DOHH2 (cell line): Measurements from ENCODE around the gene MDN1.

ENCODE experiments used
- H3F3A ChIP-seq: fragments of 200-600 bp; sonication (generic), shearing (Covaris generic); 2 replicates; pipeline ENCODE4 v1.6.0; 2016; ENCODE audit warnings: antibody characterized with exemption, mild to moderate bottlenecking; ENCODE audit not compliant: control insufficient read depth, insufficient read depth
- H3K27ac ChIP-seq: fragments of 200-600 bp; sonication (generic); 2 replicates; pipeline ENCODE4 v1.5.1; 2014; ENCODE audit warnings: low read depth, mild to moderate bottlenecking, low read length, moderate library complexity
- H3K27me3 ChIP-seq: fragments of 200-600 bp; sonication (generic); 2 replicates; pipeline ENCODE4 v1.6.1; 2014; ENCODE audit warnings: mild to moderate bottlenecking, low read length, mixed read lengths; ENCODE audit not compliant: control insufficient read depth
- H3K36me3 ChIP-seq: fragments of 200-600 bp; sonication (generic); 2 replicates; pipeline ENCODE4 v1.6.1; 2014; ENCODE audit warnings: mild to moderate bottlenecking, low read length, moderate library complexity, mixed read lengths; ENCODE audit not compliant: control insufficient read depth
- H3K4me1 ChIP-seq: fragments of 200-600 bp; sonication (generic); 2 replicates; pipeline ENCODE4 v1.6.1; 2014; ENCODE audit warnings: mild to moderate bottlenecking, low read length, mixed read lengths; ENCODE audit not compliant: control insufficient read depth
- H3K4me2 ChIP-seq: fragments of 200-600 bp; sonication (generic); 2 replicates; pipeline ENCODE4 v1.6.0; 2014; ENCODE audit warnings: mild to moderate bottlenecking, low read length, moderate library complexity
- H3K4me3 ChIP-seq: fragments of 200-600 bp; sonication (generic); 2 replicates; pipeline ENCODE4 v1.5.1; 2014; ENCODE audit warnings: mild to moderate bottlenecking, low read length, mixed read lengths
- H3K79me2 ChIP-seq: fragments of 200-600 bp; sonication (generic); 2 replicates; pipeline ENCODE4 v1.6.1; 2014; ENCODE audit warnings: mild to moderate bottlenecking, low read length, mixed read lengths; ENCODE audit not compliant: control insufficient read depth
- H3K9me2 ChIP-seq: fragments of 200-600 bp; sonication (generic); replicated peaks from 2 replicates; pipeline ENCODE4 v1.6.1; 2014; ENCODE audit warnings: mild to moderate bottlenecking, low read length, mixed read lengths; ENCODE audit not compliant: control insufficient read depth
- H3K9me3 ChIP-seq: fragments of 200-600 bp; sonication (generic); 2 replicates; pipeline ENCODE4 v1.6.1; 2014; ENCODE audit warnings: antibody characterized with exemption, low read length, mixed read lengths; ENCODE audit not compliant: control insufficient read depth, insufficient read depth
- H4K20me1 ChIP-seq: fragments of 200-600 bp; sonication (generic); 2 replicates; pipeline ENCODE4 v1.6.0; 2014; ENCODE audit warnings: low read depth, mild to moderate bottlenecking, antibody characterized with exemption, low read length, moderate library complexity; ENCODE audit not compliant: control insufficient read depth, insufficient read depth
- CTCF ChIP-seq: fragments of 200-600 bp; sonication (generic); IDR thresholded peaks from one replicate; pipeline ENCODE4 v1.5.1; 2014; ENCODE audit warnings: antibody characterized with exemption, mild to moderate bottlenecking, low read depth, low read length; ENCODE audit not compliant: poor library complexity, severe bottlenecking
- EZH2phosphoT487 ChIP-seq: fragments of 200-600 bp; sonication (generic); IDR thresholded peaks from 2 replicates; pipeline ENCODE4 v1.6.1; 2017; ENCODE audit warnings: borderline replicate concordance, mild to moderate bottlenecking, antibody characterized with exemption, low read length, moderate library complexity, mixed read lengths

Gene MDN1

GRCh38 chr6:89793586-89793985 lies 26.0 kb downstream of the MDN1 start:
- H4K20me1 ChIP-seq: peaks cover 11% of the 10 kb centered on the region; the same call in 1 of the 2 replicates
- no peaks in the 10 kb centered on the region for H3K27me3 ChIP-seq
- H3F3A ChIP-seq: peaks cover 3% of the 10 kb centered on the region; the same call in 1 of the 2 replicates
- peaks cover 61% of the 10 kb centered on the region for H3K36me3 ChIP-seq
- no peak overlapping the region for H3K4me3 ChIP-seq
- H3K9me2 ChIP-seq: no peaks in the 10 kb centered on the region
- no peak overlapping the region for H3K27ac ChIP-seq
- H3K9me3 ChIP-seq: no peaks in the 10 kb centered on the region
- peaks cover 24% of the 10 kb centered on the region for H3K4me1 ChIP-seq
- H3K79me2 ChIP-seq: peaks cover 26% of the 10 kb centered on the region
- TF ChIP-seq CTCF (no peak), EZH2phosphoT487 (no peak)
- H3K4me2 ChIP-seq: no peak overlapping the region

- no peak overlapping the region for H3K4me2 ChIP-seq
- peaks cover 11% of the 10 kb centered on the region; the same call in 1 of the 2 replicates for H4K20me1 ChIP-seq
- peaks cover 24% of the 10 kb centered on the region for H3K79me2 ChIP-seq
- H3K9me2 ChIP-seq: no peaks in the 10 kb centered on the region
- H3K9me3 ChIP-seq: no peaks in the 10 kb centered on the region
- TF ChIP-seq EZH2phosphoT487 (no peak), CTCF (peak; percentile 61)
- no peaks in the 10 kb centered on the region for H3K27me3 ChIP-seq
- H3K4me3 ChIP-seq: no peak overlapping the region
- H3K36me3 ChIP-seq: peaks cover 64% of the 10 kb centered on the region
- H3F3A ChIP-seq: peaks cover 3% of the 10 kb centered on the region; the same call in 1 of the 2 replicates
- H3K27ac ChIP-seq: no peak overlapping the region
- H3K4me1 ChIP-seq: peaks cover 24% of the 10 kb centered on the region
Measured at GRCh38 chr6:89792881-89793280, 26.7 kb downstream of the MDN1 start.

- no peak overlapping the region for H3K4me2 ChIP-seq
- H4K20me1 ChIP-seq: peaks cover 11% of the 10 kb centered on the region; the same call in 1 of the 2 replicates
- no peak overlapping the region for H3K27ac ChIP-seq
- H3K27me3 ChIP-seq: no peaks in the 10 kb centered on the region
- TF ChIP-seq EZH2phosphoT487 (no peak), CTCF (no peak)
- H3K4me3 ChIP-seq: no peak overlapping the region
- peaks cover 24% of the 10 kb centered on the region for H3K4me1 ChIP-seq
- H3K9me2 ChIP-seq: no peaks in the 10 kb centered on the region
- peaks cover 16% of the 10 kb centered on the region for H3K79me2 ChIP-seq
- H3K36me3 ChIP-seq: peaks cover 81% of the 10 kb centered on the region
- H3K9me3 ChIP-seq: no peaks in the 10 kb centered on the region
- peaks cover 3% of the 10 kb centered on the region; the same call in 1 of the 2 replicates for H3F3A ChIP-seq
Measured at GRCh38 chr6:89790403-89790802, 29.2 kb downstream of the MDN1 start.
